Measurements from ENCODE around the gene ALDH7A1.
"Not testable (repeated sequence)": the region's sequence is repeated elsewhere in the genome, so short reads cannot be mapped to it uniquely, and the experiment has no call there.

ALDH7A1 gene

GRCh38 chr5:126583761-126584160 lies 11.3 kb downstream of the ALDH7A1 start:
- DNase-seq (ENCODE audit: low read depth in 1 of 2, low spot score in 1 of 2): no peak
- in situ Hi-C loops (cut with HindIII; ENCODE audit: low pct_unique_long_range_greater_than_20kb, low sequenced_read_pairs): no loop called here
- TF ChIP-seq JUND (IDR thresholded peaks at IDR 0.05; ENCODE audit: low read depth): no peak

- no peak for DNase-seq (ENCODE audit: low read depth in 1 of 2, low spot score in 1 of 2)
- TF ChIP-seq JUND (IDR thresholded peaks at IDR 0.05; ENCODE audit: low read depth): no peak
- in situ Hi-C loops (cut with HindIII; ENCODE audit: low pct_unique_long_range_greater_than_20kb, low sequenced_read_pairs): no loop called here
Measured at GRCh38 chr5:126579716-126580115, 15.3 kb downstream of the ALDH7A1 start.

GRCh38 chr5:126577415-126577814 lies 17.6 kb downstream of the ALDH7A1 start:
- in situ Hi-C loops (cut with HindIII; ENCODE audit: low pct_unique_long_range_greater_than_20kb, low sequenced_read_pairs): no loop called here
- no peak for DNase-seq (ENCODE audit: low read depth in 1 of 2, low spot score in 1 of 2)
- TF ChIP-seq JUND (IDR thresholded peaks at IDR 0.05; ENCODE audit: low read depth): no peak

DNA sequence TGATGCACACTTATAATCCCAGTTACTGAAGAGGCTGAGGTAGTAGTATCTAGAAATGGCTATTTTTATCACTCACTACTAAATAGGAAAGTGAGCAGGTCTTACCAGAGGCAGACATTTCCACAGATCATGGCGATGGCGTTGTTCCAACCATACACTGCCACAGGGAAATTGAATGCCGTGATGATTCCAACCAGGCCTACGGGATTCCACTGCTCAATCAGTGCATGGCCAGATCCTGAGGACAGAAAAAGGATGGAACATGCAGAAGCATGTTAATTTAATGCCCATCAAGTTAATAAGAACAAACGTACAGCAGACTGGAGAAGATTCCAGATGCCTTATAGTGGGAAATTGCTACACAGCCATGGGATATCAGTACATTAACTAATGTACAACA lies 18.0 kb downstream of the ALDH7A1 start:
- in situ Hi-C loops (cut with HindIII; ENCODE audit: low pct_unique_long_range_greater_than_20kb, low sequenced_read_pairs): no loop called here
- DNase-seq (ENCODE audit: low read depth in 1 of 2, low spot score in 1 of 2): no peak
- no peak for TF ChIP-seq JUND (IDR thresholded peaks at IDR 0.05; ENCODE audit: low read depth)

DNA sequence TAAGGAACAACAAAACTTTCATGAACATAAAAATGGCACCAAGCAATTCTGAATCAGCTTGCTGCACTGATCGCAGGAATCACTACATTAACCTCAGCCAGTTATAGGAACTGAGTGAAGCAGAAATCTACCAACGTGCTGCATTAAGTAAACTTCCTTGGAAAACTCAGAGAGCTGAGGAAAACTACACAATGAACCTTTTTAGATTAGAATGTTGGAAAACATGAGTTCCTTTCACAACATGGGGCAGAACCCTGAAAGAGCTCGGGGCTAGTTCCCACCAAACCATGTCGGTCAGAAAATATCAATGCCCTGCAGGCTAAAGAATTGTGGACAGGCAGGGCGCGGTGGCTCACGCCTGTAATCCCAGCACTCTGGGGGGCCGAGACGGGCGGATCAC lies 19.4 kb downstream of the ALDH7A1 start:
- in situ Hi-C loops (cut with HindIII; ENCODE audit: low pct_unique_long_range_greater_than_20kb, low sequenced_read_pairs): no loop called here
- no peak for DNase-seq (ENCODE audit: low read depth in 1 of 2, low spot score in 1 of 2)
- TF ChIP-seq JUND (IDR thresholded peaks at IDR 0.05; ENCODE audit: low read depth): no peak

GRCh38 chr5:126568206-126568755 lies 26.7 kb downstream of the ALDH7A1 start:
- in situ Hi-C loops (cut with HindIII; ENCODE audit: low pct_unique_long_range_greater_than_20kb, low sequenced_read_pairs): no loop called here
- no peak for DNase-seq (ENCODE audit: low read depth in 1 of 2, low spot score in 1 of 2)
- no peak for TF ChIP-seq JUND (IDR thresholded peaks at IDR 0.05; ENCODE audit: low read depth)

DNA sequence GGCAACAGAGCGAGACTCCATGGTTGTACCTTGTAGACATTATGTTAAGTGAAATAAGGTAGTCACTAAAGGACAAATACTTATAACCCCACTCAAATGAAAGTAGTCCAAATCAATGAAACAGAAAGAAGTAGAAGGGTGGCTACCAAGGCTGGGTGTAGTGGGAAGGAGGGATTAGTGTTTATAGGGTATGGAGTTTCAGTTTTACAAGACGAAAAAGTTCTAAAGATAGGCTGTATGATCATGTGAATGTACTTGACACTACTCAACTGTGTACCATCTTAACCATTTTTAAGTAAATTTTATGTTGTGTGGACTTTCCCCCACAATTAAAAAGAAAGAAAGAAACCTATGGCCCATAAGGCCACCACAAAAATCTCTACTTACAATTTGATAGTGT lies 32.2 kb downstream of the ALDH7A1 start:
- in situ Hi-C loops (cut with HindIII; ENCODE audit: low pct_unique_long_range_greater_than_20kb, low sequenced_read_pairs): no loop called here
- no peak for DNase-seq (ENCODE audit: low read depth in 1 of 2, low spot score in 1 of 2)
- TF ChIP-seq JUND (IDR thresholded peaks at IDR 0.05; ENCODE audit: low read depth): no peak

- TF ChIP-seq JUND (IDR thresholded peaks at IDR 0.05; ENCODE audit: low read depth): no peak
- peak in 1 of 2 experiments; percentile 30 for DNase-seq (ENCODE audit: low read depth in 1 of 2, low spot score in 1 of 2)
- in situ Hi-C loops (cut with HindIII; ENCODE audit: low pct_unique_long_range_greater_than_20kb, low sequenced_read_pairs): no loop called here
Measured at GRCh38 chr5:126561908-126562307, 33.1 kb downstream of the ALDH7A1 start.

DNA sequence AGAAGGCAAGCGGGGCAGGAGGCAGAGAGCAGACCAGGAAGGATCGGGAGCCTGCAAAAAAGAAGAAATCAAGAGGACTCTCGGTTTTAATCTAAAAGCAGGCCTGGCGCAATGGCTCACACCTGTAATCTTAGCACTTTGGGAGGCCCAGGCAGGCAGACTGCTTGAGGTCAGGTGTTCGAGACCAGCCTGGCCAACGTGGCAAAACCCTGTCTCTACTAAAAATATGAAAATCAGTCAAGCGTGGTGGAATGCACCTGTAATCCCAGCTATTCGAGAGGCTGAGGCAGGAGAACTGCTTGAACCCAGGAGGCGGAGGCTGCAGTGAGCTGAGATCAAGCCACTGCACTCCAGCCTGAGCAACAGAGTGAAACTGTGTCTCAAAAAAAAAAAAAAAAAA lies 39.9 kb downstream of the ALDH7A1 start:
- in situ Hi-C loops (cut with HindIII; ENCODE audit: low pct_unique_long_range_greater_than_20kb, low sequenced_read_pairs); DNase-seq (ENCODE audit: low read depth in 1 of 2, low spot score in 1 of 2): not testable (repeated sequence)

GRCh38 chr5:126552614-126553013 lies 42.4 kb downstream of the ALDH7A1 start:
- TF ChIP-seq JUND (IDR thresholded peaks at IDR 0.05; ENCODE audit: low read depth): no peak
- no peak for DNase-seq (ENCODE audit: low read depth in 1 of 2, low spot score in 1 of 2)
- in situ Hi-C loops (cut with HindIII; ENCODE audit: low pct_unique_long_range_greater_than_20kb, low sequenced_read_pairs): no loop called here

DNA sequence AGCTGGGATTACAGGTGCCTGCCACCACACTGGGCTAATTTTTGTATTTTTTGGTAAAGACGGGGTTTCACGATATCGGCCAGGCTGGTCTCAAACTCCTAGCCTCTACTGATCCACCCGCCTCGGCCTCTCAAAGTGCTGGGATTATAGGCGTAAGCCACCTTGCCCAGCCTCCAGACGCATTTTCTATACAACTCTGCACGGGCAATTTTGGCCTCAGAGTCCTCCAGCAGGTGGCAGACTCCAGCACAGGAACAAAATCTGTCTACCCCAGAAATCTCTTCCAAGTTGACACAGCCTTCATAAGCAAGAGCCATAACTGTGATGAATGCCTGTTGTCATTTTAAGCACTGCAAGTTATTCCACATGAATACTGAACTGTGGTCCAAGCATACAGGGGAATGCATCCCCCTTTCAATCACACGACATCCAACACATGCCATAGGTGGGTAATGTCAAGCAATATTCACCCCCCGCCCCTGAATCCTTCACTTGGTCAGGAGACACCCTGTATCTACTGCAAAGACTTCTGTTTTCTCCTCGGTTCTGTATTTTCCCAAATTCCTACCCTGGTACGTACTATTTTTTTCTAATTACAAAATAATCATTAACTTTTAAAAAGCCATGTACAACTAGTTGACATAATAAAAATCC lies 50.8 kb downstream of the ALDH7A1 start:
- in situ Hi-C loops (cut with HindIII; ENCODE audit: low pct_unique_long_range_greater_than_20kb, low sequenced_read_pairs): no loop called here
- peak; percentile 18 to 75 for DNase-seq (ENCODE audit: low read depth in 1 of 2, low spot score in 1 of 2)
- no peak for TF ChIP-seq JUND (IDR thresholded peaks at IDR 0.05; ENCODE audit: low read depth)

DNA sequence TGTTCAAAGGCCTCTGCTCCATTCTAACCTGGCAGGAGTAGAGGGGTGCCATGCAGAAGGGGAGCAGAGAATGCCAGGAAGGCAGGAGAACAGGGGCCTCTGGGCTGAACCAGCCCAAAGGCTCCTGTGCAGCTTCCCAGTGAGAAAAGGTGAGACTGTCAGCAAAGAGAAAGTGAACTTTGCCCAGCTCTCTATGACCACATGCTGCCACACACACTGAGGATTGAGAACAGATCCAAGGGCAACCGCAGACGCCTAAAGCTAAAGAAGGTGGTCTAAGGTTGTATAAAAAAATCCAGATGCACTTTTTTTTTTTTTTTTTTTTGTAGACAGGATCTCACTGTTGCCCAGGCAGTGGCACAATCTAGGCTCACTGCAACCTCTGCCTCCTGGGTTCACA lies 51.4 kb downstream of the ALDH7A1 start:
- in situ Hi-C loops (cut with HindIII; ENCODE audit: low pct_unique_long_range_greater_than_20kb, low sequenced_read_pairs): no loop called here
- TF ChIP-seq JUND (IDR thresholded peaks at IDR 0.05; ENCODE audit: low read depth): no peak
- DNase-seq (ENCODE audit: low read depth in 1 of 2, low spot score in 1 of 2): no peak

DNA sequence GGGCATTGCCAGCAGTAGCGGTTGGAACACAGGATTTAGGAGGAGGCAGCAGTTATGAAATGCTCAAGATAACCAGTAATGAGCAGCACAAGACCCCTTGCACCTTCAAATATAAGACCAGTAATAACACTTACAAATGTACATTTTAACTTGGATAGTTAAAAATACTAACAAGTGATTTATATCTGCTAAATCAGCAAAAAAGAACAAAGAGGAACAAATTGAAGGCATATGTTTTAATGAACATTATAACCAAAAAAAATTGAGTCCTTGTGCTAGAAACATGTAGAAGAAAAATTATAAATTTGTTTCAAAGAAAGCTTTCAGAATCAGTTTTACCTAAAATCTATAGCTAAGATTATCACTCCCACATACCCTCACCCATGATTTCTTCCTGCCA lies 52.0 kb downstream of the ALDH7A1 start:
- TF ChIP-seq JUND (IDR thresholded peaks at IDR 0.05; ENCODE audit: low read depth): no peak
- in situ Hi-C loops (cut with HindIII; ENCODE audit: low pct_unique_long_range_greater_than_20kb, low sequenced_read_pairs): no loop called here

GRCh38 chr5:126542441-126542840 lies 52.6 kb downstream of the ALDH7A1 start:
- in situ Hi-C loops (cut with HindIII; ENCODE audit: low pct_unique_long_range_greater_than_20kb, low sequenced_read_pairs): no loop called here
- no peak for TF ChIP-seq JUND (IDR thresholded peaks at IDR 0.05; ENCODE audit: low read depth)

More for the DNA sequence above, 52.0 kb downstream of the ALDH7A1 start:
- DNase-seq (ENCODE audit: low read depth in 1 of 2, low spot score in 1 of 2): no peak

More at GRCh38 chr5:126542441-126542840, 52.6 kb downstream of the ALDH7A1 start:
- no peak for DNase-seq (ENCODE audit: low read depth in 1 of 2, low spot score in 1 of 2)

Measured in T47D (cell line).